Measurements from ENCODE around the gene DSEL.

The DSEL gene

GRCh38 chr18:67485655-67486054 is 30.9 kb downstream of the DSEL start:
- no peak for TF ChIP-seq CTCF (IDR thresholded peaks at IDR 0.05; ENCODE audit: extremely low read depth, insufficient read depth, missing control alignments)
- in situ Hi-C loops (cut with MboI; ENCODE audit: low pct_unique_long_range_greater_than_20kb, low sequenced_read_pairs, unreplicated experiment) = no loop called here
- no peak for DNase-seq (ENCODE audit: low spot score)

GRCh38 chr18:67484458-67484857 is 32.1 kb downstream of the DSEL start:
- DNase-seq (ENCODE audit: low spot score) = no peak
- in situ Hi-C loops (cut with MboI; ENCODE audit: low pct_unique_long_range_greater_than_20kb, low sequenced_read_pairs, unreplicated experiment) = no loop called here
- no peak for TF ChIP-seq CTCF (IDR thresholded peaks at IDR 0.05; ENCODE audit: extremely low read depth, insufficient read depth, missing control alignments)

GRCh38 chr18:67483952-67484351 is 32.6 kb downstream of the DSEL start:
- in situ Hi-C loops (cut with MboI; ENCODE audit: low pct_unique_long_range_greater_than_20kb, low sequenced_read_pairs, unreplicated experiment) = no loop called here
- no peak for DNase-seq (ENCODE audit: low spot score)
- no peak for TF ChIP-seq CTCF (IDR thresholded peaks at IDR 0.05; ENCODE audit: extremely low read depth, insufficient read depth, missing control alignments)

GRCh38 chr18:67483237-67483636 is 33.3 kb downstream of the DSEL start:
- in situ Hi-C loops (cut with MboI; ENCODE audit: low pct_unique_long_range_greater_than_20kb, low sequenced_read_pairs, unreplicated experiment) = no loop called here
- no peak for TF ChIP-seq CTCF (IDR thresholded peaks at IDR 0.05; ENCODE audit: extremely low read depth, insufficient read depth, missing control alignments)
- no peak for DNase-seq (ENCODE audit: low spot score)

- no peak for DNase-seq (ENCODE audit: low spot score)
- in situ Hi-C loops (cut with MboI; ENCODE audit: low pct_unique_long_range_greater_than_20kb, low sequenced_read_pairs, unreplicated experiment) = no loop called here
- TF ChIP-seq CTCF (IDR thresholded peaks at IDR 0.05; ENCODE audit: extremely low read depth, insufficient read depth, missing control alignments) = no peak
Measured at GRCh38 chr18:67478249-67478648, 38.3 kb downstream of the DSEL start.

GRCh38 chr18:67477522-67477921 is 39.0 kb downstream of the DSEL start:
- in situ Hi-C loops (cut with MboI; ENCODE audit: low pct_unique_long_range_greater_than_20kb, low sequenced_read_pairs, unreplicated experiment) = no loop called here
- TF ChIP-seq CTCF (IDR thresholded peaks at IDR 0.05; ENCODE audit: extremely low read depth, insufficient read depth, missing control alignments) = no peak

GRCh38 chr18:67476585-67476984 is 39.9 kb downstream of the DSEL start:
- in situ Hi-C loops (cut with MboI; ENCODE audit: low pct_unique_long_range_greater_than_20kb, low sequenced_read_pairs, unreplicated experiment) = no loop called here
- DNase-seq (ENCODE audit: low spot score) = no peak
- TF ChIP-seq CTCF (IDR thresholded peaks at IDR 0.05; ENCODE audit: extremely low read depth, insufficient read depth, missing control alignments) = no peak

More at GRCh38 chr18:67477522-67477921, 39.0 kb downstream of the DSEL start:
- DNase-seq (ENCODE audit: low spot score) = no peak
